HG03558 (cell line): ENCODE measurements around the gene FCN3.

Experiments used
- ATAC-seq: cut with Tn5 transposase; IDR thresholded peaks from one replicate; pipeline ENCODE4 v1.9.1; 2021; ENCODE audit warnings: moderate number of reproducible peaks; ENCODE audit not compliant: unreplicated experiment; ENCODE audit errors: extremely low read depth

The FCN3 gene

GRCh38 chr1:27345272-27345671, 29.4 kb downstream of the FCN3 start:
- no peak for ATAC-seq

GRCh38 chr1:27343639-27344025, 31.0 kb downstream of the FCN3 start:
- ATAC-seq: no peak

- ATAC-seq: no peak
These were observed 31.6 kb downstream of the FCN3 start for GRCh38 chr1:27342778-27343638.

GRCh38 chr1:27342391-27342777, 32.2 kb downstream of the FCN3 start:
- no peak for ATAC-seq

GRCh38 chr1:27341525-27342252, 32.9 kb downstream of the FCN3 start, which contains the start of gene SYTL1:
SYTL1 (plus strand) TSS chr1:27342022; CDS start chr1:27345335, 3,313 bp downstream.
- ATAC-seq: no peak

GRCh38 chr1:27339213-27339612, 35.4 kb downstream of the FCN3 start:
- no peak for ATAC-seq

GRCh38 chr1:27338751-27339150, 35.9 kb downstream of the FCN3 start:
- no peak for ATAC-seq

GRCh38 chr1:27336756-27337155, 37.9 kb downstream of the FCN3 start:
- no peak for ATAC-seq

- no peak for ATAC-seq
These were observed 38.9 kb downstream of the FCN3 start for GRCh38 chr1:27335506-27336422.

- ATAC-seq: no peak
These were observed 40.8 kb downstream of the FCN3 start for GRCh38 chr1:27333717-27334279.

GRCh38 chr1:27332536-27333281, 41.9 kb downstream of the FCN3 start:
- no peak for ATAC-seq

- no peak for ATAC-seq
These were observed 42.7 kb downstream of the FCN3 start for GRCh38 chr1:27331922-27332321.

GRCh38 chr1:27331426-27331825, 43.2 kb downstream of the FCN3 start:
- no peak for ATAC-seq

- ATAC-seq: no peak
These were observed 43.8 kb downstream of the FCN3 start for GRCh38 chr1:27330786-27331185.

- no peak for ATAC-seq
These were observed 46.7 kb downstream of the FCN3 start for GRCh38 chr1:27327964-27328363.

GRCh38 chr1:27325286-27325685, 49.3 kb downstream of the FCN3 start:
- ATAC-seq: no peak

GRCh38 chr1:27322569-27323240, 51.9 kb downstream of the FCN3 start:
- ATAC-seq: no peak

- ATAC-seq: peak; percentile 62
These were observed 52.6 kb downstream of the FCN3 start, which contains the start of gene TMEM222 for GRCh38 chr1:27321813-27322568. TMEM222 (plus strand) TSS chr1:27322163; CDS start chr1:27322198, 35 bp downstream.
